Endothelial cell of hepatic sinusoid (primary cell): ENCODE measurements around the gene DNAJB6.

ENCODE experiments used
- in situ Hi-C: cut with HindIII; loops from 2 replicates; pipeline ENCODE4 v1.10.0; 2017; ENCODE audit warnings: low sequenced_read_pairs

The DNAJB6 gene

GRCh38 chr7:157462419-157462771 lies 125.6 kb downstream of the DNAJB6 start:
- in situ Hi-C loops: no loop called here

- in situ Hi-C loops: no loop called here
These were observed 126.0 kb downstream of the DNAJB6 start for GRCh38 chr7:157462840-157463239.

- in situ Hi-C loops: no loop called here
These were observed 126.4 kb downstream of the DNAJB6 start for GRCh38 chr7:157463245-157463644.

GRCh38 chr7:157464111-157464970 lies 127.5 kb downstream of the DNAJB6 start:
- in situ Hi-C loops: no loop called here

GRCh38 chr7:157464971-157465886 lies 128.4 kb downstream of the DNAJB6 start:
- in situ Hi-C loops: no loop called here

GRCh38 chr7:157465891-157466866 lies 129.4 kb downstream of the DNAJB6 start:
- in situ Hi-C loops: no loop called here

- in situ Hi-C loops: no loop called here
These were observed 130.1 kb downstream of the DNAJB6 start for GRCh38 chr7:157466867-157467261.
